ENCODE data around the gene CD48. TPM values are rescaled to one million over a fixed set of nuclear protein-coding genes. Genes with fewer than 3 reads are reported as not detected.

The CD48 gene
- total RNA-seq, 1 experiment from 2014 or later: 0.20 TPM

DNA sequence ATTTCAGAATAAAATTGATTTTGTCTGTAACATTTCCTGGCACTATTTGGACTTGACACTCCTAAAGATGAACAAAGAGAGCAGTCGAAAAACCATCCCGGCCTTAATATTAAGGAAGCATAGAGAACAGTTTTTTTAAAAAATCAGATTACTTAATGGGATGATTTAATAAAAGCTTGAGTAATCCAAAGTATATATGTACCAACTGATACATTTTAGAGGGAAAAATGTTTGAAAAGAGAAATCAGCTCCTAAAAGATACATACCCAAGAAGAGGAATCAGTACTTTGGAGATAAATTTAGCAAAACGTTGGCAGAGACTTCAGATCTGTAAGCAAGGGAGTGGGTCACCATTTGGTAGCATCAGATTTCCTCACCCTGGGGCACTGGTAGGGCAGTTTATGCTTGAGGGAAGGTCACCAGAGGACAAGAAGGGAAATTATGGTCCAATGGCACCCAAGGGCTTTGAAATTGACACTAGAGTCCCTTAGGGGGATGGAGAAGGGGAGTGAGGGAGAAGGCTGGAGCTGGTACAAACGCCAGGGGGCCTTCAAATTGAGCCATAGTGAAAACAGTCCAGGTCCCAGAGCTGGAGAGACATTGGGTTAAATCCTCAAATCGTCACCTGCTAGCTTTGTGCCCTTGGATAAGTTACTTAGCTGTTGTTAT lies 33.4 kb upstream of the CD48 start:
- H3K9ac ChIP-seq (ENCODE audit: low read length): no peak overlapping the region
- H3K4me3 ChIP-seq (replicated peaks in 1 of 2; ENCODE audit: low read depth in 1 of 2, low read length in 2 of 2): no peak overlapping the region
- no peaks in the 10 kb centered on the region for H3K79me2 ChIP-seq (ENCODE audit: insufficient read depth, low read length)
- H3K4me2 ChIP-seq (ENCODE audit: low read length): no peak overlapping the region
- H3K36me3 ChIP-seq (ENCODE audit: control insufficient read depth in 1 of 2, insufficient read depth in 2 of 2, low read length in 2 of 2): no peaks in the 10 kb centered on the region
- DNase-seq (ENCODE audit: low read depth, low spot score): no peak
- POLR2A ChIA-PET: no interaction called here
- no peak overlapping the region for H3K27ac ChIP-seq (ENCODE audit: low read depth, low read length)
- H3K4me1 ChIP-seq (ENCODE audit: control insufficient read depth in 1 of 2, insufficient read depth in 2 of 2, low read length in 2 of 2): no peaks in the 10 kb centered on the region; a peak in 1 of 4 replicates
- no peak for ATAC-seq
- BruUV-seq (replicated peaks): no TSS peak
- no peaks in the 10 kb centered on the region for H3K9me3 ChIP-seq (ENCODE audit: control insufficient read depth in 1 of 2, insufficient read depth in 1 of 2, low read depth in 1 of 2, low read length in 2 of 2)
- no peaks in the 10 kb centered on the region for H3K9me2 ChIP-seq (ENCODE audit: insufficient read depth)
- H3K27me3 ChIP-seq (ENCODE audit: insufficient read depth, low read length): no peaks in the 10 kb centered on the region
- intact Hi-C loops (cut with micrococcal nuclease): no loop called here
- TF ChIP-seq, protein P1, sequence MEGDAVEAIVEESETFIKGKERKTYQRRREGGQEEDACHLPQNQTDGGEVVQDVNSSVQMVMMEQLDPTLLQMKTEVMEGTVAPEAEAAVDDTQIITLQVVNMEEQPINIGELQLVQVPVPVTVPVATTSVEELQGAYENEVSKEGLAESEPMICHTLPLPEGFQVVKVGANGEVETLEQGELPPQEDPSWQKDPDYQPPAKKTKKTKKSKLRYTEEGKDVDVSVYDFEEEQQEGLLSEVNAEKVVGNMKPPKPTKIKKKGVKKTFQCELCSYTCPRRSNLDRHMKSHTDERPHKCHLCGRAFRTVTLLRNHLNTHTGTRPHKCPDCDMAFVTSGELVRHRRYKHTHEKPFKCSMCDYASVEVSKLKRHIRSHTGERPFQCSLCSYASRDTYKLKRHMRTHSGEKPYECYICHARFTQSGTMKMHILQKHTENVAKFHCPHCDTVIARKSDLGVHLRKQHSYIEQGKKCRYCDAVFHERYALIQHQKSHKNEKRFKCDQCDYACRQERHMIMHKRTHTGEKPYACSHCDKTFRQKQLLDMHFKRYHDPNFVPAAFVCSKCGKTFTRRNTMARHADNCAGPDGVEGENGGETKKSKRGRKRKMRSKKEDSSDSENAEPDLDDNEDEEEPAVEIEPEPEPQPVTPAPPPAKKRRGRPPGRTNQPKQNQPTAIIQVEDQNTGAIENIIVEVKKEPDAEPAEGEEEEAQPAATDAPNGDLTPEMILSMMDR (IDR thresholded peaks at IDR 0.05 in 2 of 3, conservative IDR thresholded peaks at IDR 0.05 in 1 of 3; ENCODE audit: borderline replicate concordance in 1 of 3, insufficient read depth in 1 of 3, low read depth in 2 of 3, low read length in 2 of 3): no peak
- TF ChIP-seq POLR2AphosphoS5 (IDR thresholded peaks at IDR 0.05; ENCODE audit: low read depth, low read length) (no peak), EZH2 (IDR thresholded peaks at IDR 0.05) (no peak), SRF (IDR thresholded peaks at IDR 0.05; ENCODE audit: low read depth) (no peak)
- no peak overlapping the region for H2AFZ ChIP-seq (ENCODE audit: low read depth, low read length, poor library complexity, severe bottlenecking)
- no peaks in the 10 kb centered on the region for H4K20me1 ChIP-seq (ENCODE audit: insufficient read depth)
- RAD21 ChIA-PET (ENCODE audit: low non-redundant PET in 1 of 2, low total read pairs in 2 of 2, uncharacterized antibody in 2 of 2, unreplicated experiment in 2 of 2): no interaction called here
- CTCF ChIA-PET: interaction anchor here (1.3 kb wide), 1 partner anchor 90 kb away, joined by 3 read pairs; no protein-coding TSS in a partner anchor

DNA sequence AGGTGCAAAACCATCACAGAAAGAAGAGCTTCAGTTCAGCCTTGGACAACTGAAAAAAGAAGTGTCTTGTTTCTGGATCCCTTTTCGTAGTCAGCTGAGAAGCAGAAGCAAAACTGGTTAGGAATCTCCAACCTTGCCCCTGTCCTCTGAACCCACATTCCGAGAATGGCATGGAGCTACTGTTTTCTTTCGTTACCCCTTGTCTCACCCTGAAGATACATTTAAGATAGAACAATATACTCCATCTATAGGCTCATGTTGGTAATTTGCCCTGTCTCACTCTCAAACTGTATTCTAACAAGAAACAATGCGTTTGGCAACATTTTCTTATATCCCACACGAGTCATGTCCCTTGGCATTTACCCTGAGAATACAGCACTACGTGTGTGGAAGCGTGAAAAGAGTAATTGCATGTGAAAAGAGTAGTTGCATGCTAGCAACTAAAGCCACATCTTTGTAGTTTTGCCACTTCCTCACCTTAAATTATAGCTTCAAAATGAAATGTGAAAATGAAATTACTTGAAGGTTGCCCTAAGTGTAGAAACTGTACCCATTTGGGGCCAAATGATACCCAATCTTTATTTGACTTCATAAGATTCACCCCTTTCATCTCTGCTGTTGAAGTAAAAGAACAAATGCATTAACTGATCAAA lies 32.7 kb upstream of the CD48 start:
- Histone ChIP-seq H3K4me2 (ENCODE audit: low read length) (no peak overlapping the region), H3K36me3 (ENCODE audit: control insufficient read depth in 1 of 2, insufficient read depth in 2 of 2, low read length in 2 of 2) (no peaks in the 10 kb centered on the region), H3K9ac (ENCODE audit: low read length) (no peak overlapping the region), H3K27me3 (ENCODE audit: insufficient read depth, low read length) (no peaks in the 10 kb centered on the region), H3K4me1 (ENCODE audit: control insufficient read depth in 1 of 2, insufficient read depth in 2 of 2, low read length in 2 of 2) (peaks cover 0 to under 1% of the 10 kb centered on the region in 2 experiments; a peak in 1 of 4 replicates), H3K79me2 (ENCODE audit: insufficient read depth, low read length) (no peaks in the 10 kb centered on the region), H3K27ac (ENCODE audit: low read depth, low read length) (no peak overlapping the region), H3K9me3 (ENCODE audit: control insufficient read depth in 1 of 2, insufficient read depth in 1 of 2, low read depth in 1 of 2, low read length in 2 of 2) (no peaks in the 10 kb centered on the region), H4K20me1 (ENCODE audit: insufficient read depth) (no peaks in the 10 kb centered on the region), H2AFZ (ENCODE audit: low read depth, low read length, poor library complexity, severe bottlenecking) (no peak overlapping the region), H3K4me3 (replicated peaks in 1 of 2; ENCODE audit: low read depth in 1 of 2, low read length in 2 of 2) (no peak overlapping the region), H3K9me2 (ENCODE audit: insufficient read depth) (no peaks in the 10 kb centered on the region)
- RAD21 ChIA-PET (ENCODE audit: low non-redundant PET in 1 of 2, low total read pairs in 2 of 2, uncharacterized antibody in 2 of 2, unreplicated experiment in 2 of 2): no interaction called here
- TF ChIP-seq, protein P2, sequence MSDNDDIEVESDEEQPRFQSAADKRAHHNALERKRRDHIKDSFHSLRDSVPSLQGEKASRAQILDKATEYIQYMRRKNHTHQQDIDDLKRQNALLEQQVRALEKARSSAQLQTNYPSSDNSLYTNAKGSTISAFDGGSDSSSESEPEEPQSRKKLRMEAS (IDR thresholded peaks at IDR 0.05): no peak
- TF ChIP-seq POLR2A (IDR thresholded peaks at IDR 0.05; ENCODE audit: borderline replicate concordance, extremely low read depth, insufficient read depth, insufficient read length) (no peak), EZH2 (IDR thresholded peaks at IDR 0.05) (no peak), YY1 (IDR thresholded peaks at IDR 0.05; ENCODE audit: extremely low read depth, insufficient replicate concordance, low read depth, low read length) (no peak), TCF7L2 (IDR thresholded peaks at IDR 0.05; ENCODE audit: borderline replicate concordance, extremely low read depth, insufficient read depth, insufficient read length) (no peak), ZNF274 (IDR thresholded peaks at IDR 0.05; ENCODE audit: low read depth, low read length) (no peak), EGR1 (IDR thresholded peaks at IDR 0.05; ENCODE audit: low read depth) (no peak), SIN3A (IDR thresholded peaks at IDR 0.05; ENCODE audit: low read depth) (no peak), SP1 (IDR thresholded peaks at IDR 0.05; ENCODE audit: low read depth) (no peak)
- DNase-seq (ENCODE audit: low read depth, low spot score): no peak
- intact Hi-C loops (cut with micrococcal nuclease): no loop called here
- CTCF ChIA-PET: interaction anchor here (1.3 kb wide), 1 partner anchor 90 kb away, joined by 3 read pairs; no protein-coding TSS in a partner anchor
- no peak for ATAC-seq
- POLR2A ChIA-PET: no interaction called here
- no TSS peak for BruUV-seq (replicated peaks)
